ENCODE measurements around the gene MAP3K20. TPM values are rescaled to one million over a fixed set of nuclear protein-coding genes. Genes with fewer than 3 reads are reported as not detected.

Gene MAP3K20
- total and polyA plus RNA-seq, 7 donors: 41.8 to 533 (median 366) TPM

- peaks cover 89% of the 10 kb centered on the region for H3K4me1 ChIP-seq
- H3K27ac ChIP-seq: peak overlapping the region; percentile 46
- H3K27me3 ChIP-seq (ENCODE audit: insufficient read depth in 3 of 3, low read length in 2 of 3): no peaks in the 10 kb centered on the region
- H3K9me3 ChIP-seq: no peaks in the 10 kb centered on the region
- no peak overlapping the region for H3K4me3 ChIP-seq
- ATAC-seq: peak in 2 of 4 donors; percentile 21 to 40
- DNase-seq: no peak
- intact Hi-C loops (cut with DNase I): loop anchor here in 1 of 2 donors (10.0 kb wide), 1 partner anchor 55 kb away; no protein-coding TSS in a partner anchor
- TF ChIP-seq CTCF (IDR thresholded peaks at IDR 0.05): no peak
- peaks cover 0 to 45% of the 10 kb centered on the region in 2 donors for H3K36me3 ChIP-seq (ENCODE audit: insufficient read depth in 1 of 2, low read depth in 1 of 2)
- 91 to 92% (median 91%) methylated on average over 2 of the region's 2 CpGs for WGBS, 3 donors
These were observed 24.2 kb downstream of the MAP3K20 start for GRCh38 chr2:173099804-173100203.

GRCh38 chr2:173101687-173102086 lies 26.0 kb downstream of the MAP3K20 start:
- intact Hi-C loops (cut with DNase I): loop anchor here in 1 of 2 donors (10.0 kb wide), 1 partner anchor 53 kb away; no protein-coding TSS in a partner anchor
- Histone ChIP-seq H3K36me3 (ENCODE audit: insufficient read depth in 1 of 2, low read depth in 1 of 2) (peaks cover 0 to 33% of the 10 kb centered on the region in 2 donors), H3K27me3 (ENCODE audit: insufficient read depth in 3 of 3, low read length in 2 of 3) (no peaks in the 10 kb centered on the region), H3K4me1 (peaks cover 93% of the 10 kb centered on the region), H3K4me3 (no peak overlapping the region), H3K9me3 (no peaks in the 10 kb centered on the region), H3K27ac (peak overlapping the region; percentile 48)
- no peak for TF ChIP-seq CTCF (IDR thresholded peaks at IDR 0.05)
- 39 to 63% (median 43%) methylated on average over 3 of the region's 3 CpGs for WGBS, 3 donors
- peak; percentile 62 to 94 (median 90) for ATAC-seq
- no peak for DNase-seq

GRCh38 chr2:173104156-173104555 lies 28.5 kb downstream of the MAP3K20 start:
- H3K27ac ChIP-seq: peak overlapping the region; percentile 54
- TF ChIP-seq CTCF (IDR thresholded peaks at IDR 0.05): no peak

GRCh38 chr2:173106959-173107628 lies 31.4 kb downstream of the MAP3K20 start:
- Histone ChIP-seq H3K27ac (peak overlapping the region; percentile 72), H3K4me1 (peaks cover 79% of the 10 kb centered on the region), H3K9me3 (peaks cover 3% of the 10 kb centered on the region), H3K36me3 (ENCODE audit: insufficient read depth in 1 of 2, low read depth in 1 of 2) (peaks cover 0 to 16% of the 10 kb centered on the region in 2 donors), H3K4me3 (no peak overlapping the region), H3K27me3 (ENCODE audit: insufficient read depth in 3 of 3, low read length in 2 of 3) (no peaks in the 10 kb centered on the region)
- ATAC-seq: peak; percentile 29 to 47 (median 40)
- no peak for DNase-seq
- intact Hi-C loops (cut with DNase I): loop anchor here in 1 of 2 donors (10.0 kb wide), 1 partner anchor 48 kb away; no protein-coding TSS in a partner anchor
- WGBS, 3 donors: 92 to 95% (median 94%) methylated on average over 8 of the region's 8 CpGs
- TF ChIP-seq CTCF (IDR thresholded peaks at IDR 0.05): no peak

More at GRCh38 chr2:173104156-173104555, 28.5 kb downstream of the MAP3K20 start:
- 89 to 100% (median 99%) methylated on average over 1 of the region's 1 CpG for WGBS, 3 donors
- Histone ChIP-seq H3K27me3 (ENCODE audit: insufficient read depth in 3 of 3, low read length in 2 of 3) (no peaks in the 10 kb centered on the region), H3K9me3 (no peaks in the 10 kb centered on the region), H3K4me1 (peaks cover 95% of the 10 kb centered on the region), H3K4me3 (no peak overlapping the region), H3K36me3 (ENCODE audit: insufficient read depth in 1 of 2, low read depth in 1 of 2) (peaks cover 0 to 29% of the 10 kb centered on the region in 2 donors)
- intact Hi-C loops (cut with DNase I): loop anchor here in 1 of 2 donors (10.0 kb wide), 1 partner anchor 51 kb away; no protein-coding TSS in a partner anchor
- ATAC-seq (no peak), DNase-seq (no peak)
